GM21786 (cell line): ENCODE measurements around the gene GDE1.

Source experiments
- ATAC-seq: cut with Tn5 transposase; IDR thresholded peaks from one replicate; pipeline ENCODE4 v1.9.1; 2021; ENCODE audit not compliant: unreplicated experiment

GDE1 gene

DNA sequence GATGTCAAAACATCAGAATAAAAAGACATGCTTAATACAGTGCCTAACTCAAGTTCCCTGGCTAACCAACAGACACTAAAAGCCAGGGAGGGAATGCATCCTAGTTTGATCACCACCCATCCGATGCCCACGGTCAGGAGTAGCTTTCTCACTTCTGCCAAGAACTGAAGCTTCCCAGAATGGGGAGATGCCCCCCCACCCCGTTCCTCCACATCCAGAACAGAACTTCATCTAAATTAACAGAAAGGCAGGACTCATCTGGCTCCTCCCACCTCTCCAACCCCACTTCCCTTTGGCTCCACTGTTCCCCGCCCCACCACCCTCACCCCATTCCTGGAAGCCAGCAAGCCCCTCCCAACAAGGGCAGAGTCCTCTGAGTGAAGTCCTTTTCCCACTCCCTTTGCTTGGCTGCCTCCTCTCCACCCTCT lies 33.7 kb downstream of the GDE1 start:
- no peak for ATAC-seq

DNA sequence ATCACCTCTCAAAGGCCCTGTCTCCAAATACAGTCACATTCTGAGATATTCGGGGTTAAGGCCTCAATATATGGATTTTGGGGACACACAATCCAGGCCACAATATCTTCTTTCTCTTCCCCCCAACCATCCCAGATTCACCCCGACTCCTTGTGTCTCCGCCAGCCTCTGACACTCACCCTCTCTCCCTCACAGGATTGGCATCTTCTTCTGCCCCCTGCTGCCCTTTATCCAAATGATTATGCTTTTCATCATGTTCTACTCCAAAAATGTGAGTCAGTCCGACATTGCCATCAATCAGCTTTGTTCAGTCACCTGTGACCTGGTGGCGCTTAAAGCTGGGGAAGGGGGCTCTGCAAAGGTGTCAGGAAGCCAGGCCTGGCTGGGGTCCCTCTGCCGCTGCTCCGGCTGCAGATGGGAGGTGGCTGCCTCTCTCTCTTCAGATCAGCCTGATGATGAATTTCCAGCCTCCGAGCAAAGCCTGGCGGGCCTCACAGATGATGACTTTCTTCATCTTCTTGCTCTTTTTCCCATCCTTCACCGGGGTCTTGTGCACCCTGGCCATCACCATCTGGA lies 35.1 kb downstream of the GDE1 start:
- ATAC-seq, result no peak

DNA sequence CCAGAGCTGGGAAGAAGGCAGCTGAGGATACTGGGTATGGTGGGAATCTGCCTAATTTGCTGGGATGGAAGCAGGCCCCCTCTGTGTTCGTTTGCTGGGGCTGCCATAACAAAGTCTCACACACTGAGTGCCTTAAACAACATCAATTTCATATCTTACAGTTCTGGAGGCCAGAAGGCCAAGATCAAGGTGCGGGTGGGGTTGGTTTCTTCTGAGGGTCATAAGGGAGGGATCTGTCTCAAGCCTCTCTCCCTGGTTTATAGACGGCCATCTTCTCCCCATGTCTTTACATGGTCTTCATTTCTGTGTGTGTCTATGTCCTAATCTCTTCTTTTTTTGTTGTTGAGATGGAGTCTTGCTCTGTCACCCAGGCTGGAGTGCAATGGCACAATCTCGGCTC lies 35.8 kb downstream of the GDE1 start:
- ATAC-seq, result no peak

DNA sequence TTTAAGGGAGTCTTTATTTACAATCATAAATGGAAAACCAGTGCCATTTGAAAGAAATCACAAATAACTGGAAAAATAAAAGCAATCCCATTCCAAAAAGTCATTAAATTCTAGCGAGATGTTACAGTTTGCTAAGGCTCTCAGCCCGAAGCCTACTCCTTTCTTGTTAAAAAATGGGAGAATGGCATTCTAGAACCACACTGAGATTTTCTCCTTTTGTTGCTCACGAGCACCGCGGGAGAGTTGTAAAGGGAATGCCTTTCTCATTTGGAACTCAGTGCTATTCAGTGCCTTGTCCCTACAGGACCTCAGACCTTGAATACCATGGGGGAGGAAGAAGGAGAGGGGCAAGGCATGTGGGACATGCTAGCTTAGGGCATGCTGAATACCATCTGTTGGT lies 36.3 kb downstream of the GDE1 start:
- ATAC-seq, result no peak

DNA sequence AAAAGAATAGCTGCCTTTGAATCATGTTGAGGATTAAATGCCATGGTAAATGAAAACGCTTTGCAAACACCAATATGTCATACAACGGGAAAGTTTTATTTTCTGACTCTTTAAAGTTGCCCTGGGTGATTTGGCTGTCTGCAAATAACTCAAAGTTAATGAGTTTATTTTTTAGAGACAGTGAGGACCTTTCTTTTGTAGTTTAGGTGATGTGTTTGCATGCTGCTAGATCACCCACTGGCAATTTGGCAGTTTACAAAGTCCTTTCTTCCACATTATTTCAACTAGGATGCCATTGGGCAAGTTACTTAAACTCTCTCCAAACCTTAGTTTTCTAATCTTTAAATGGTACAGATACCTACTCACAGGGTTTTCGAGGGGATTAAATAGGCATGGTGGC lies 37.8 kb downstream of the GDE1 start:
- no peak for ATAC-seq

DNA sequence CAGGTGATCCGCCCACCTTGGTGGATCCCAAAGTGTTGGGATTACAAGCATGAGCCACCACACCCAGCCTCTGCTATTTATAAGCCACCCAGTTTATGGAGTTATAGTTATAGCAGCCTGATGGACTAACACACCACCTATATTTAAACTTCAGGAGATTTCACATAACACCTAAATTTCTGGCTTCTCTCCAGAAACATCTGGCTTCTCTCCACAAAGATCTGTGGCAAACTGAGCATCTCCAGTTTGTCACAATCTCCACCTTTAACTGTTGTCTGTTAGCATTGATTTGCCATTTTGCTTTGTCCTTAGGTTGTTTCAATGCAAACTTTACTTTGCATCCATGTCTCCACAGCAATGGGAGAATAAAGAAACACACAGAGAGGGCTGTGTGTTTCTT lies 39.6 kb downstream of the GDE1 start:
- no peak for ATAC-seq

DNA sequence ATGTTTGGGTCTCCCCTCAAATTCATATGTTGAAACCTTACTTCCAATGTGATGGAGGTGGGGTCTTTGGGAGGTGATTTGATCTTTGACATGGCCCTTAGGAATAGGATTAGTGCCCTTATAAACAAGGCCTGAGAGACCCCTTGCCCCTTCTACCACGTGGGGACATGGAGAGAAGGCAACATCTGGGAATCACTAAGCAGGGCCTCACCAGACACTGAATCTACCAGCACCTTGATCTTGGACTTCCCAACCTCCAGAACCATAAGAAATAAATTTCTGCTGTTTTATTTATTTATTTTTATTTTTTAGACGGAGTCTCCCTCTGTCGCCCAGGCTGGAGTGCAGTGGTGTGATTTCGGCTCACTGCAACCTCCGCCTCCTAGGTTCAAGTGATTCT lies 40.1 kb downstream of the GDE1 start:
- ATAC-seq, result no peak

DNA sequence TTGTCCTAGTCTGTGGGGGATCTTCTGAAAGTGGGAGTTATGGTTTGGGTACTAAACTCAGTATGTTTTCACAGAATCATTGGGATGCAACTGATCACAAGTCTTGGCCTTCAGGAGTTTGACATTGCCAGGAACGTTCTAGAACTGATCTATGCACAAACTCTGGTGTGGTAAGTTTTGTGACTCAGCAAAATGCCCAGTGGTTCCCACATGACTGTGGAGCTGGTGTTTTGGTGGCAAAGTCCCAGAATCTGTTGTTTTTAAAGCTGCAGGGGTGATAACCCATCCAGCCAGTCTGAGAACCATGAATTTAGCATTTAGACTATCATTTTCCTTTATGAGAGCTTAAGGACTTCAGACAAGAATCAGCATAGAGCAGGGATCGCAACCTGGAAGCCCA lies 40.6 kb downstream of the GDE1 start:
- no peak for ATAC-seq

DNA sequence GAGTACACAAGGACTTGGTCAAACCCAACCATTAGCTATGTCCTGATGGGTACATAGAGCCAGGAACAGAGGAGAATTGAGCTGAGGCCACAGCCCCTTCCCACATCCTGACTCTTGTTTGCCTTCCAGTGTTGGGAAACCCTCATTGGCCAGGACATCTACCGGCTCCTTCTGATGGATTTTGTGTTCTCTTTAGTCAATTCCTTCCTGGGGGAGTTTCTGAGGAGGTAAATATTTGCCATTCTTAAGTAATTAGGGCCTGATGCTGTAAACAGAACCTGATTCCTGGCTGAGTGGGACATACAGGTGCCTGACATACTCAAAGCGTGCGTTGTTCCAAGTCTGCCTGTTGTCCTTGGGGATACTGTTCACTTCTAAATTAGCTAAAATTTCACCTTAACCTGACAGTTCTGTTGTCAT lies 42.6 kb downstream of the GDE1 start:
- no peak for ATAC-seq

DNA sequence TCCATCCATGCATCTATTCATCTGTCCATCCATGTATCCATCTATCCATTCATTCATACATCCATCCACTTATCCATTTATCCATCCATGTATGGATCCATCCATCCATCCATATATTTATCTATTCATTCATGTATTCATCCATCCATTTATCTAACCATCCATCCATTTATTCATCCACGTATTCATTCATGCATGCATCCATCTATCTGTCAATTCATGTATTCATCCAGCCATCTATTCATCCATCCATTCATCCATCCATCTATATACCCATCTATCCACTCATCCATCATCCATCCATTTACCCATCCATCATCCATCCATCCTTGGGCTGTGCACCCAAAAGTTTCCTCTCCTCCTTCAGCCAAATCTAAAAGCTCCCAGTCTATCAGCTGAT lies 43.4 kb downstream of the GDE1 start:
- no peak for ATAC-seq

DNA sequence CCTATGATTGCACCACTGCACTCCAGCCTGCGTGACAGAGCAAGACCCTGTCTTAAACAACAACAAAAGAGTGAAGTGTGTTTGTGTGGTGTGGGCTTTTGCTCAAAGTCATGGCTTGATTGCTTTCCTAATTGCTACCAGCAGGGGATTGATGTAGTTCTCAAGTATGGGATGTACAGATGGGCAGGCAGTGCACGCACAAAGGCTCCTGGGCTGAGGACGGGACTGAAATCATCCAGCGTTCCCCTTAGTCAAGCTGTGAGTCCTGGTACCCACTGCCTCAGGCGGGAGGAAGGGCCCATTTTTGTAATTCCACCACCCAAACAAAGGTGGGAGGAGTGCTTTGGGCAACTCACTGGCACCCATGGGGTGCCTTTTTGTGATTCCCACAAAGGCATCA lies 47.3 kb downstream of the GDE1 start:
- ATAC-seq, result no peak

DNA sequence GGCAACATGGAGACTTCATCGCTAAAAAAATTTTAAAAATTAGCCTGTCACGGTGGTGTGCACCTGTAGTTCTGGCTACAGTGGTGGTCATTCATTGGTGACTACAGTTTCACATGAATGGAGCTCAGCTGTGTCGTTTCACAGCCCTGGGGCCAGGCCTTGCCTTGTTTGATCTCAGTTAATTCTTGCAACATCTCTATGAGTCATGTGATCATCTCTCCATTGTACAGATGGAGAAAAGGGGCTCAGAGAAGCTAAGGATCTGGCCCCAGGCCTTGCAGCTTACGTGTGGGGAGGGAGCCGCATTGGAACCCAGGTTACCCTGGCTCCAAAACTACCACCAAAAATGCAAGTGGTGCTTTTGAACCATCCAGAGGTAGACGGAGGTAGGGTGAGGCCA lies 49.4 kb downstream of the GDE1 start:
- no peak for ATAC-seq

DNA sequence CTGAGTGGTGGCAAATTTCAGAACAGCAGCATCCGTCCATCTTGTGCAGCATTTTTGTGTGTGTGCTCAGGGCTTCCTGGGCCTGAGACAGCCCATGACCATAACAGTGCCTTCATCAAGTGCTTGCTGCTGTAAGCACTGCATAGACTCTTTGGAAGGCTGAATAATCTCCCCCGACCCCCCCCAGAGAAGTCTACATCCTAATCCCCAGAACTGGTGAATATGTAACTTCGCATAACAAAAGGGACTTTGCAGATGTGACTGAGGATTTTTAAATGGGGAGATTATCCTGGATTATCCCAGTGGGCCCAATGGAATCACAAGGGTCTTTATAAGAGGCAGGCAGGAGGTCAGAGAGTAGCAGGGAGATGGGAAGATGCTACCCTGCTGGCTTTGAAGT lies 53.6 kb downstream of the GDE1 start:
- ATAC-seq, result no peak

DNA sequence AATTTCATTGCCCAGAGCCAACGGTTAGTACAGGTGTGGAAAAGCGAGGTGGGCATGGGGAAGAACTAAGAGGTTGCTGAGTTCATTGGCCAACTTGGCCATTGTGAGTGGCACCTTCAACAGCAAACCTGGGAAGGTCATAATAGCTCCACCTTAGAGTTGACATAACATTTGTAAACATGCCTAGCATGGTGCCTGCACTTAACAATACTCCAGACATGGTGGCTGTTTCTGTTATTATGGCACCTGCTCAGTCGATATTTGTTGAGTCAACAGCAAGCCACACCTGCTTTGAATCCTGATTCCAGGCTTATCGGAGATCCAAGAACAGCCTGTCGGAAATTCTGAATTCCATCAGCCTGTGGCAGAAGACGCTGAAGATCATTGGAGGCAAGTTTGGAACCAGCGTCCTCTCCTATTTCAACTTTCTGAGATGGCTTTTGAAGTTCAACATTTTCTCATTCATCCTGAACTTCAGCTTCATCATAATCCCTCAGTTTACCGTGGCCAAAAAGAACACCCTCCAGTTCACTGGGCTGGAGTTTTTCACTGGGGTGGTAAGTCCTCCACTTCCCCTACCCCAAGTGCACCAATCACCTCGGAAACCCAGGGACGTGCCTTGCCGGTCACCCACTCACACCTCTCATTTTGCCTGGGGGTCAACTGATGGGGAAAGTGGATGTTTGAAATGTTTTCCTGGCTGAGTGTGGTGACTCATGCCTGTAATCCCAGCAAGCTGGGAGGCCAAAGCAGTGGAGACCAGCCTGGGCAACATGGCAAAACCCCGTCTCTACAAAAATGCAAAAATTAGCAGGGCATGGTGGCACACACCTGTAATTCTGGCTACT lies 58.2 kb downstream of the GDE1 start:
- no peak for ATAC-seq

DNA sequence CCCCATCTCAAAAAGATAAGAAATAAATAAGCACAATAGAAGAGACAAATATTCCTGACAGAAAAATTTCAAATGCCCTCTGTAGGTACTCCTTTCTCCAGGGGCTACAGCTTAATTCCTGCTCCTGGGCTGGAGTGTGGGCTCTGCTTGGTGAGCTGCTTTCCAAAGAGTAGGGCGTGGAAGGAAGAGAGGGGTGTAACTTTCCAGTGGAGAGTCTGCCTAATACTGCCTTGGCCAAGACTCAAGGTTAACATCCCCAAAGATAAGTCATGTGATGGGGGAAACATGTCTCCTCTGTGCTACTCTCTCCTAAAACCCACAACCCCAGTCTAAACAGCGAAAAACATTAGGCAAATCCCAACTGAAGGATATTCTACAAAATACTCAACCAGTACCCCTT lies 61.5 kb downstream of the GDE1 start:
- no peak for ATAC-seq

DNA sequence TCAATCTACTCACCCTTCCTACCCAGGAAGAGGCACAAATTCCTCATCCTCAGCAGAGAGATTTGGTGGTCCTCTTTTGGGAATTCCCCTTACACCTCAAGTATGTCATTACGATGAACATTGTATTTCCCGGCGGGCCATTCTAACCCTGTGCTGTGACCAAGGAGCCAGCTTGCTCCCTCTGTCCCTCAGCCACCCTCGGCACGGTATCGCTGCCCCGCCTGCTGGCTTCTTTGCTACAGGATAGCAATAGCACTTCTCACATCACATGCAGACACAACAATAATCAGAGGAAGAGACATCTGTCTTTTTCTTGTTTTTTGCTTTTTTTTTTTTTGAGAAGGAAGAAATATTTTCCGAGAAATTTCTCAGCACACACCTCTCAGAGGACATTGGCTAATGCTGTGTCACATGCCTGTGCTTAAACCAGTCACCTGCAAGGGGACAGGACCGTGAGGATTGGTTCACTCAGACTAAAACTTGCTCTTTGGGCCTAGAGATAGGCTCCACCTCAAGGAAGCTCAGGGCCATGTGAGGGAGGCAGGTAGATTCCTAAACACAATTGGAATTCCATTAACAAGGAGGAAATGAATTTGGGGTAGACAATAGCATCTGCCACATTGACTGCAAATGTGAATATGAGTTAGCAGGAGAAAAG lies 63.0 kb downstream of the GDE1 start:
- ATAC-seq, result no peak
